Tibial nerve (tissue), 4 donors: ENCODE measurements around the gene LTBP1.

Experiments used
- EP300 ChIP-seq, 2 donors: sonication (generic); formaldehyde crosslinking; IDR thresholded peaks; one replicate each; pipeline ENCODE4 v1.6.1; 2017; ENCODE audit warnings: antibody characterized with exemption in 2 of 2, mild to moderate bottlenecking in 1 of 2
- POLR2A ChIP-seq, 2 donors: fragments of 450-650 bp; IDR thresholded peaks; one replicate each; pipeline ENCODE4 v1.6.1; 2017; ENCODE audit warnings: antibody characterized with exemption in 2 of 2, mild to moderate bottlenecking in 2 of 2, moderate library complexity in 2 of 2
- TF ChIP-seq, protein P1 (sequence below), 5 experiments: fragments of 200-600 bp in 3 of 5; fragments of 450-650 bp in 2 of 5; sonication (generic) in 3 of 5; IDR thresholded peaks; one replicate each; pipeline ENCODE4 v1.5.1; 2016 to 2019; ENCODE audit warnings: antibody characterized with exemption in 5 of 5, mild to moderate bottlenecking in 3 of 5, moderate library complexity in 2 of 5

DNA sequence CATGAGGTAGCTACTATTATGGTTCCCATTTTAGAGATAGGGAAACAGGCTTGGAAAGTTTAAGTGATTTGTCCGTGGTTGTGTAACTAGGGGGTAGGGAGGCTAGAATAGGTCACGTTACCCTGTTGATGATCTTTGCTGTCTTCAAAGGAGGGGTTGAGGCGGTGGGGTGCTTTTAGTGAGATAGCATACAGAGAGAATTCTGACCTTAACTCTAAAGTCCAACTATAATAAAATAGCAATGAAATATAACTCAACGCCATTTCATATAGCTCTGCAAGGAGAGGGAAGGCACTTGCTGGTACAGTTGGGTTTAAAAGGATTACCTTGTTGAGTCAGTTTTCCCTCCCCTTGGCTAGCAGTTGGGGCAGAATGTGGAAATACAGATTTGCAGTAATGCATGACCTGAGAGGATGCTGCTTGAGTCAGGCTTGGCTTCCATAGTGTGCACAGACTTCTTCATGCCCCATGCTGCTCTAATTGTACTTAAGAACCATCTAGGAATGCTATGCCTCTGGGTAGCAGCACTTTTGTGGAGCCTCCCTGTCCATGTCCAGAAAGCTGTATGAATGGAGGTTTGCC is 143.9 kb downstream of the LTBP1 start:
- TF ChIP-seq, protein P1, sequence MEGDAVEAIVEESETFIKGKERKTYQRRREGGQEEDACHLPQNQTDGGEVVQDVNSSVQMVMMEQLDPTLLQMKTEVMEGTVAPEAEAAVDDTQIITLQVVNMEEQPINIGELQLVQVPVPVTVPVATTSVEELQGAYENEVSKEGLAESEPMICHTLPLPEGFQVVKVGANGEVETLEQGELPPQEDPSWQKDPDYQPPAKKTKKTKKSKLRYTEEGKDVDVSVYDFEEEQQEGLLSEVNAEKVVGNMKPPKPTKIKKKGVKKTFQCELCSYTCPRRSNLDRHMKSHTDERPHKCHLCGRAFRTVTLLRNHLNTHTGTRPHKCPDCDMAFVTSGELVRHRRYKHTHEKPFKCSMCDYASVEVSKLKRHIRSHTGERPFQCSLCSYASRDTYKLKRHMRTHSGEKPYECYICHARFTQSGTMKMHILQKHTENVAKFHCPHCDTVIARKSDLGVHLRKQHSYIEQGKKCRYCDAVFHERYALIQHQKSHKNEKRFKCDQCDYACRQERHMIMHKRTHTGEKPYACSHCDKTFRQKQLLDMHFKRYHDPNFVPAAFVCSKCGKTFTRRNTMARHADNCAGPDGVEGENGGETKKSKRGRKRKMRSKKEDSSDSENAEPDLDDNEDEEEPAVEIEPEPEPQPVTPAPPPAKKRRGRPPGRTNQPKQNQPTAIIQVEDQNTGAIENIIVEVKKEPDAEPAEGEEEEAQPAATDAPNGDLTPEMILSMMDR (IDR thresholded peaks at IDR 0.05), result no peak
- no peak for TF ChIP-seq EP300 (IDR thresholded peaks at IDR 0.05)
- TF ChIP-seq POLR2A (IDR thresholded peaks at IDR 0.05), result no peak
